GM19099 (cell line): Measurements from ENCODE around the gene DUS1L.

ENCODE experiments used
- POLR2A ChIP-seq: IDR thresholded peaks from 3 replicates; pipeline ENCODE4 v1.6.1; 2011; ENCODE audit warnings: low read depth; ENCODE audit not compliant: insufficient read length; ENCODE audit errors: extremely low read depth

The DUS1L gene

GRCh38 chr17:82078433-82078832 lies 12.8 kb upstream of the DUS1L start:
- no peak for TF ChIP-seq POLR2A

GRCh38 chr17:82077617-82078358 lies 12.2 kb upstream of the DUS1L start:
- TF ChIP-seq POLR2A: no peak

GRCh38 chr17:82076785-82077591 lies 11.4 kb upstream of the DUS1L start:
- peak; percentile 12 for TF ChIP-seq POLR2A

GRCh38 chr17:82076018-82076784 lies 10.6 kb upstream of the DUS1L start:
- TF ChIP-seq POLR2A: no peak

DNA sequence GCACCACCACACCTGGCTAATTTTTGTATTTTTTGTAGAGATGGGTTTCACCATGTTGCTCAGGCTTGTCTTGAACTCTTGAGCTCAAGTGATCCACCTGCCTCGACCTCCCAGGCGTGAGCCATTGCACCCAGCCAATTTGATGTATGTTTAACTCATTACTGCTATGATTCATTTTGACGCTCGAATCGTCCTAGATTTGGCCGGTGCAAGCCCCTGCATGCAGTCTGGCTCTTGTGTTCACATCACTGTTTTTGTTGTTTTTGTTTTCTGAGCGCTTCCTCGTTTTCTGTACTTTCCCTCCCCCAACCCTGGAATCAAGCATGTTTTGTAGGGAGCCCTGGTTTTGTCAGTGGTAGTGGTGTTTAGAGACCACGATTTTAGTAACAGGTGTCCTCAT lies 7.8 kb upstream of the DUS1L start:
- no peak for TF ChIP-seq POLR2A

GRCh38 chr17:82072827-82073226 lies 7.2 kb upstream of the DUS1L start:
- TF ChIP-seq POLR2A: no peak

DNA sequence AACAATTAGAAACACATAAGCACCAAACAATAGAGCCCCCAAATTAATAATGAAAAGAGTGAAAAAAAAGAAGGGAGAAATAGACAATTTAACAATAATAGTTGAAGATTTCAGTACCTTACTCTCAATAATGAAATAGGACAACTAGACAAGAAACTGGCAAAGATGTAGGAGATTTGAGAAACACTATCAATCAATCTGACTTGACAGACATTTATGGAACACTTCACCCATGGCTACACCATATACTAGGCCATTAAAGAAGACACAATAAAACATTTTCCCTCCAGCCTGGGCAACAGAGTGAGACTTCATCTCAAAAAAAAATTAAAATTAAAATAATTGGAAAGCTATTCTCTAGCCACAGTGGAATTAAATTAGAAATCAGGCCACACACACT lies 5.0 kb upstream of the DUS1L start:
- TF ChIP-seq POLR2A: no peak

DNA sequence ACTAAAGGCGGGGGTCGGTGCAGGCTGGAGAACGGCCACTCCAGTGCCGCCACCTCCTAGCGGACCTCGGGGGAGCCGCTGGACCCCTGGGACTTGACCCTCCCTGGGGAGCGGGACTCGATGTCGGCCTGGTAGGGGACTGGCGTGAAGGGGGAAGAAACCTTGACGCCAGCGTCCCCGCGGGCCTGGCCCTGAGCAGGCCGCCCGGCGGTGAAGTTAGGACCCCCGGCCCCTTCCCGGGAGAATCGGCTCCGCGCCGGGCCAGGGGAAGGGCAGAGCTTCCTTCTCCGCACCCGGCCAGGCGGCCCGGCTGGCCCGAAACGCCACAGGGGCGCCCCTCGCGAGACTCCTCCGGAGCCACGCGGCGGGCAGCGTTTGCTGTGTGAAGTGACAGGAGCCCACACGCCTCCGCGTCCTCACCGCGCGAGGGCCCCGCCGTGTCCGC lies 389 bp downstream of the DUS1L start:
- no peak for TF ChIP-seq POLR2A

DNA sequence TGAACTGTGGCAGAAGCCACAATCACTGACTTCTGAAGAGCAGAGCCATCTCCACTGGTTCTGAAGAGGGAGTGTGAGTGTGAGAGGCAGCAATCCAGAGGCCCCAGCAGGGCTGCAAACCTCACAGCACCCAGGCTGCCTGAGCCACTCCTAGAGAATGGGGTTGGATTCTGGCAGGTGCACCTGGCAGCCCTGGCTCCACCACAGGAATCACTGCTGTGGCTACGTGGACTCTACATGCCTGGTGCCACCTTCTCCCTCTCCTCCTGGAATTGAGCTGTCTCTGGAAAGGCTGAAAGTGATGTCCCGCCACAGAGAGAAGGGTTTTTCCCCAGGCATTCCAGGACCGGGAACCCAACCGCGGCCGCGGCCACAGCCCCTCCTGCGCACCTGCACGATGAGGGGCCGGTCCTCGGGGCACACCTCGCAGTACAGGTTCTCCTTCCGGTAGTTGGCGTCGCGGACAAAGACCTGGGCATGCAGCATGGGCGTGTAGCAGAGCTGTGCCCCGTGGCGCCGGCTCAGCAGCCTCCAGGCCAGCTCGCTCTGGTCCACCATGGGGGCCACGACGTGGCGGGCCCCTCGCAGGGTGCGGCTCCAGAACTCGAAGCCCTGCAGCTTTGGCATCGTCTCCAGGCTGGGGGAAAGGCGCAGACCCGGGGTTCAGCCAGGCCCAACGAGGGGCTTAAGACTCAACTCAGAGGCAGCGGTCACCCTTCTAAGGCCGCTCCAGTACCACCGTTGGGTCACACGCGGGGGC lies 991 bp downstream of the DUS1L start:
- no peak for TF ChIP-seq POLR2A

GRCh38 chr17:82063424-82064415 lies 1.9 kb downstream of the DUS1L start:
- TF ChIP-seq POLR2A: no peak

DNA sequence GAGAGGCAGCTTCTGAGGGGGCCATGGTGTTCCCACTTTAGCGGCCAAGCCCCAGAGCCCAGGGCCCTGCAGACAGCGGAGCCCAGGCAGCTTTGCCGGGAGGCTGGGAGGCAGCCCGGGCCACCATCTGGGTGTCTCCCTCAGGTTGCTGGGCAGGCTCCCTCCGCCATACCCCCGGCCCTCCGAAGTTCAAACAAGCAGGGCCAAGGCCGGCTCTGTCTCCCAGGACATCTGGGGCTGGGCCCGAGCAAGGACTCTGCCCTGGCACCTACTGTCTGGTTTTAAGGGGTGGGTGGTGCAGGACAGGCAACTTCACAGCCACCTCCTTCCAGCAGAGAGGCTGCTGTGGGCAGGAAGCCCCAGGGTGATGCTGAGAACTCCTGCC lies 2.6 kb downstream of the DUS1L start:
- no peak for TF ChIP-seq POLR2A

DNA sequence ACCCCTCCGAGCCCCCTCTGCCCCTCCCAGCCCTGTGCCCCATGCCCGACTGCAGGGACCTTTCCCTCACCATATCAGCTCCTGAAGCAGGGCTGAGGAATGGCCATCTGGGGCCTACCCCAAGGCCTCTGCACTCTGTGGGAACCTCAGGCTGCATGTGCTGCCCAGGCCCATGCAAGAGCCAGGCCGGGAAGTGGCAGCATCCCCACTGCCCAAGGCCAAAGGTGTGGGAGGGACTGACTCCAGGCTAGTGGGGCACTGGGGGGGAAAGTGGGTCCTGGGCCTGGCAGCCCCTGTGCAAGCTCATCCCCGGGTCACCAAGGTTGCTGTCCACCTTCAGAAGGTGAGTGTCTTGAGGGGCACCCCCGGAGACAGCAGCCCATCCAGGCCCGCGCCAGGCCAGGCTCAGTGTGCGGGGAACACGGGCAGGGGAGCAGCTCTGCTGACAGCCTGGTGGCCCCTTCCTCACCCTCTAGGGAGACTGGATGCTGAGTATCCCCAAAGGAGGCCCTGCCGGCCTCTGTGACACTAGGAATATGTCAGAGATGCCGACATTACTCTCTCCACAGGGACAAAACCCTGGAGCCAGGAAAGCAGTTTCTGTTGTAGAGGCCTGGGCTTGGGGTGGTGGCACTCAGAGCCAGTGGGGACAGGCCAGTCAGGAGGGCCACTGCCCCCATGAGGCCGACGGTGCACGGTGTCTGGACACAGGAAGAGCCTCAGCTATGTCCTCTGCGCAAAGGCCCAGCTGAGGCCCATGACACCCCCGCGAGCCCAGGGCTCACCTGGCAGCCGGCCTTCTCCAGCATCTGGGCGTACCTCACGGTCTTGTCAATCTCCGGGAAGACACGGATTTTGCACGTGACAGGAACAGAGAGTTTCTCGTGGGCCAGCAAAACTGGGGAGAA lies 3.3 kb downstream of the DUS1L start:
- TF ChIP-seq POLR2A: no peak
